ENCODE measurements around the gene DMRTA2.

DNA sequence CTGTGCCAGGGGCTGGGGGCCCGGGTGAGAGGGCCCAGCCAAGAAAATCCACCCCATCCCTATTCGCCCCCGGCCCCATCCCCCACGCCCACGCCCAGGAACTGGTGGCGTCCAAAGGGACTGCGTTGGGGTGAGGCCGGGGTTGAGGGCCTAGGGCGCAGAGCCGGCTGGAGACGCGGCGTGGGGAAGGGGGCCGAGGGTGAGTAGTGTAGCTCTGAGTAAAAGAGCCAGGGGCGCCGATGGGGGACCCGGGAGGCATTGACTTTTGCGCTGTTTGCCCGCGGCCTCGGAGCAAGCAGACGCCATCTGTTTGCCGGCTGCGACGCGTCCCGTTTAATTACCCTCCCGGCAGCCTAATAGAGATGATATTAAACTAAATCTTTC, 3.5 kb upstream of the DMRTA2 start:
- TF ChIP-seq, protein P1, sequence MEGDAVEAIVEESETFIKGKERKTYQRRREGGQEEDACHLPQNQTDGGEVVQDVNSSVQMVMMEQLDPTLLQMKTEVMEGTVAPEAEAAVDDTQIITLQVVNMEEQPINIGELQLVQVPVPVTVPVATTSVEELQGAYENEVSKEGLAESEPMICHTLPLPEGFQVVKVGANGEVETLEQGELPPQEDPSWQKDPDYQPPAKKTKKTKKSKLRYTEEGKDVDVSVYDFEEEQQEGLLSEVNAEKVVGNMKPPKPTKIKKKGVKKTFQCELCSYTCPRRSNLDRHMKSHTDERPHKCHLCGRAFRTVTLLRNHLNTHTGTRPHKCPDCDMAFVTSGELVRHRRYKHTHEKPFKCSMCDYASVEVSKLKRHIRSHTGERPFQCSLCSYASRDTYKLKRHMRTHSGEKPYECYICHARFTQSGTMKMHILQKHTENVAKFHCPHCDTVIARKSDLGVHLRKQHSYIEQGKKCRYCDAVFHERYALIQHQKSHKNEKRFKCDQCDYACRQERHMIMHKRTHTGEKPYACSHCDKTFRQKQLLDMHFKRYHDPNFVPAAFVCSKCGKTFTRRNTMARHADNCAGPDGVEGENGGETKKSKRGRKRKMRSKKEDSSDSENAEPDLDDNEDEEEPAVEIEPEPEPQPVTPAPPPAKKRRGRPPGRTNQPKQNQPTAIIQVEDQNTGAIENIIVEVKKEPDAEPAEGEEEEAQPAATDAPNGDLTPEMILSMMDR (IDR thresholded peaks at IDR 0.05): no peak
- no peak for TF ChIP-seq POLR2A (IDR thresholded peaks at IDR 0.05)
